GM11168 (cell line): ENCODE data around the gene KLHL3.

Experiments used
- in situ Hi-C: fragments of 300-500 bp; cut with MboI; formaldehyde crosslinking; loops from one replicate; pipeline ENCODE4 v1.12.0; 2022; ENCODE audit warnings: low sequenced_read_pairs; ENCODE audit not compliant: unreplicated experiment

KLHL3 gene

GRCh38 chr5:137712139-137712667 lies 23.7 kb downstream of the KLHL3 start:
- in situ Hi-C loops, result no loop called here

GRCh38 chr5:137710086-137710485 lies 25.8 kb downstream of the KLHL3 start:
- in situ Hi-C loops, result no loop called here

GRCh38 chr5:137708796-137709559 lies 26.9 kb downstream of the KLHL3 start:
- in situ Hi-C loops, result no loop called here

- in situ Hi-C loops, result no loop called here
Measured at GRCh38 chr5:137708062-137708461, 27.8 kb downstream of the KLHL3 start.

- in situ Hi-C loops, result no loop called here
Measured at GRCh38 chr5:137706841-137707240, 29.0 kb downstream of the KLHL3 start.

GRCh38 chr5:137705106-137705505 lies 30.8 kb downstream of the KLHL3 start:
- in situ Hi-C loops, result no loop called here

GRCh38 chr5:137703565-137703964 lies 32.3 kb downstream of the KLHL3 start:
- in situ Hi-C loops, result no loop called here

- in situ Hi-C loops, result no loop called here
Measured at GRCh38 chr5:137700282-137700680, 35.6 kb downstream of the KLHL3 start.

- in situ Hi-C loops, result no loop called here
Measured at GRCh38 chr5:137699336-137700281, 36.3 kb downstream of the KLHL3 start.

- in situ Hi-C loops, result no loop called here
Measured at GRCh38 chr5:137696481-137696880, 39.4 kb downstream of the KLHL3 start.

GRCh38 chr5:137695651-137696428 lies 40.0 kb downstream of the KLHL3 start:
- in situ Hi-C loops, result no loop called here

- in situ Hi-C loops, result no loop called here
Measured at GRCh38 chr5:137693951-137694721, 41.8 kb downstream of the KLHL3 start.

- in situ Hi-C loops, result no loop called here
Measured at GRCh38 chr5:137693307-137693950, 42.5 kb downstream of the KLHL3 start.

- in situ Hi-C loops, result no loop called here
Measured at GRCh38 chr5:137689306-137689705, 46.6 kb downstream of the KLHL3 start.

GRCh38 chr5:137688210-137688840 lies 47.6 kb downstream of the KLHL3 start:
- in situ Hi-C loops, result no loop called here

GRCh38 chr5:137684761-137685160 lies 51.1 kb downstream of the KLHL3 start:
- in situ Hi-C loops, result no loop called here

GRCh38 chr5:137681191-137681590 lies 54.7 kb downstream of the KLHL3 start:
- in situ Hi-C loops, result no loop called here

- in situ Hi-C loops, result no loop called here
Measured at GRCh38 chr5:137679910-137680309, 56.0 kb downstream of the KLHL3 start.

- in situ Hi-C loops, result no loop called here
Measured at GRCh38 chr5:137679195-137679594, 56.7 kb downstream of the KLHL3 start.
